ENCODE results near the gene SPECC1. TPM values are rescaled to one million over a fixed set of nuclear protein-coding genes. Genes with fewer than 3 reads are reported as not detected.

SPECC1 gene
- total and polyA plus RNA-seq, 8 donors, result 6.1 to 38.3 (median 7.1) TPM

GRCh38 chr17:20253323-20253722 lies 244.2 kb downstream of the SPECC1 start:
- Histone ChIP-seq H3K27ac (no peak overlapping the region), H3K4me1 (no peaks in the 10 kb centered on the region), H3K36me3 (peaks cover 0 to 19% of the 10 kb centered on the region in 2 donors), H3K4me3 (no peak overlapping the region), H3K9me3 (peaks cover 0 to 4% of the 10 kb centered on the region in 2 donors), H3K27me3 (no peaks in the 10 kb centered on the region)
- ATAC-seq (no peak), DNase-seq (no peak)
- intact Hi-C loops (cut with DNase I), result no loop called here
- TF ChIP-seq CTCF (IDR thresholded peaks at IDR 0.05), result no peak

GRCh38 chr17:20254541-20254940 lies 245.4 kb downstream of the SPECC1 start:
- intact Hi-C loops (cut with DNase I), result no loop called here
- no peak overlapping the region for H3K27ac ChIP-seq
- peaks cover 0 to 1% of the 10 kb centered on the region in 2 donors for H3K9me3 ChIP-seq
- no peak for TF ChIP-seq CTCF (IDR thresholded peaks at IDR 0.05)
- H3K4me3 ChIP-seq, result no peak overlapping the region
- DNase-seq, result no peak
- peaks cover 0 to 16% of the 10 kb centered on the region in 2 donors for H3K36me3 ChIP-seq
- no peak for ATAC-seq
- H3K4me1 ChIP-seq, result no peaks in the 10 kb centered on the region
- no peaks in the 10 kb centered on the region for H3K27me3 ChIP-seq

- Histone ChIP-seq H3K4me3 (no peak overlapping the region), H3K36me3 (peaks cover 0 to 26% of the 10 kb centered on the region in 2 donors), H3K4me1 (no peaks in the 10 kb centered on the region), H3K27ac (no peak overlapping the region), H3K9me3 (no peaks in the 10 kb centered on the region), H3K27me3 (no peaks in the 10 kb centered on the region)
- no peak for DNase-seq
- TF ChIP-seq CTCF (IDR thresholded peaks at IDR 0.05), result no peak
- no peak for ATAC-seq
- intact Hi-C loops (cut with DNase I), result no loop called here
Measured at GRCh38 chr17:20256144-20256543, 247.0 kb downstream of the SPECC1 start.

- Histone ChIP-seq H3K27me3 (no peaks in the 10 kb centered on the region), H3K9me3 (no peaks in the 10 kb centered on the region), H3K4me3 (no peak overlapping the region), H3K4me1 (no peaks in the 10 kb centered on the region), H3K27ac (no peak overlapping the region), H3K36me3 (peaks cover 0 to 26% of the 10 kb centered on the region in 2 donors)
- intact Hi-C loops (cut with DNase I), result no loop called here
- no peak for TF ChIP-seq CTCF (IDR thresholded peaks at IDR 0.05)
- ATAC-seq (no peak), DNase-seq (no peak)
Measured at GRCh38 chr17:20257008-20257407, 247.8 kb downstream of the SPECC1 start.

GRCh38 chr17:20257798-20258197 lies 248.6 kb downstream of the SPECC1 start:
- no peak for TF ChIP-seq CTCF (IDR thresholded peaks at IDR 0.05)
- no peaks in the 10 kb centered on the region for H3K27me3 ChIP-seq
- no peak for ATAC-seq
- no peaks in the 10 kb centered on the region for H3K4me1 ChIP-seq
- H3K36me3 ChIP-seq, result peaks cover 0 to 26% of the 10 kb centered on the region in 2 donors
- intact Hi-C loops (cut with DNase I), result no loop called here
- DNase-seq, result no peak
- H3K27ac ChIP-seq, result no peak overlapping the region
- no peaks in the 10 kb centered on the region for H3K9me3 ChIP-seq
- no peak overlapping the region for H3K4me3 ChIP-seq
